ENCODE measurements around the gene PEAK1.

Gene PEAK1

DNA sequence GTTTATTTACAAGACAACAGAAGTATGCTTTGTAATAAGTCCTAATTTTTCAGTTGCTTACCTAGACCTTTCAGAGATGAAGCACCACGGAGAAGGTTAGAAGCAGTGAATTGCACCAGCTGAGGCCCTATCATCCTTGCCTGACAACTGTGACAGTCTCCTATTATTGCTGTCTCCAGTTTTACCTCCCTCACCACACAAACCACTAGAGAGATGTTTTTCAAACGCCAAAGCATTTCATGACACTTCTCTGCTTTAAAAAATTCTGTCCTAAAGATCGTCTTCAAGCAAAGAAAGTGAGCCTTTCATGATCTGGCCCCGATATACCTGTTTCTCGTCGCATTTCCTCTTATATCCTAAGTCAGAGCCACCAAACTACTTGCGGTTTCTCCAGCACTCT, 276.7 kb downstream of the PEAK1 start:
- H3K36me3 Mint-ChIP-seq (ENCODE audit: low read depth): peaks cover 16% of the 10 kb centered on the region

DNA sequence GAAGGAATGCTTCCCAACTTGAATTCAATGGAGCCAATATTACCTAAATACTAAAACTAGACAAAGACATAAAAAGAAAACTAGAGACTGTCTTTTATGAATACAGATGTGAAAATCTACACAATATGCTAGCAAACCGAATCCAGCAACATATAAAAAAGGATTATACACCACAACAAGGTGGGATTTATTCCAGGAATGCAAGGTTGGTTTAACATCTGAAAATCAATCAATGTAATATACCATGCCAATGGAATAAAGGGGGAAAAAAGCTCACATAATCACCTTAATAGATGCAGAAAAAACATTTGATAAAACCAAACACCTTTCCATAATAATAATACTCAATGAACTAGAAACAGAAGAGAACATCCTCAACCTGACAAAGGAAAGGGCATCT, 279.7 kb downstream of the PEAK1 start:
- Mint-ChIP-seq H3K4me3 (no peak overlapping the region), H3K9me3 (peaks cover 37% of the 10 kb centered on the region), H3K4me1 (ENCODE audit: low read depth) (no peaks in the 10 kb centered on the region), H3K27ac (no peak overlapping the region), H3K27me3 (ENCODE audit: low read depth) (no peaks in the 10 kb centered on the region), H3K36me3 (ENCODE audit: low read depth) (peaks cover 26% of the 10 kb centered on the region)

More for the DNA sequence above, 276.7 kb downstream of the PEAK1 start:
- no peaks in the 10 kb centered on the region for H3K27me3 Mint-ChIP-seq (ENCODE audit: low read depth)
- no peak overlapping the region for H3K4me3 Mint-ChIP-seq
- H3K9me3 Mint-ChIP-seq: peaks cover 24% of the 10 kb centered on the region
- no peaks in the 10 kb centered on the region for H3K4me1 Mint-ChIP-seq (ENCODE audit: low read depth)
- no peak overlapping the region for H3K27ac Mint-ChIP-seq

DNA sequence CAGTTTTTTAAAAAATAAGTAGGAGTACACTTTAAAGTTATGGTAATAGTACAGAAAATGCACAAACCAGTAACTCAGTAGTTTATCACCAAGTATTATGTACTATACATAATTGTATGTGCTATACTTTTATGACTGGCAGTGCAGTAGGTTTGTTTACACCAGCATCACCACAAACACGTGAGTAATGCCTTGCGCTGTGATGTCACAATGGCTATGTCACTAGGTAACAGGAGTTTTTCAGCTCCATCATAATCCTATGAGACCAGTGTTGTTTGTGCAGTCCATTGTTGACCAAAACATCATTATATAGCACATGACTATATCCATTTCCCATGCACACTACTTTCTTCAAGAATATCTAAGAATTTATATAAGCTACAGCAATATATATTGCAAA, 280.6 kb downstream of the PEAK1 start:
- Mint-ChIP-seq H3K4me3 (no peak overlapping the region), H3K36me3 (ENCODE audit: low read depth) (peaks cover 26% of the 10 kb centered on the region), H3K27ac (no peak overlapping the region), H3K9me3 (peaks cover 37% of the 10 kb centered on the region), H3K4me1 (ENCODE audit: low read depth) (no peaks in the 10 kb centered on the region), H3K27me3 (ENCODE audit: low read depth) (no peaks in the 10 kb centered on the region)

DNA sequence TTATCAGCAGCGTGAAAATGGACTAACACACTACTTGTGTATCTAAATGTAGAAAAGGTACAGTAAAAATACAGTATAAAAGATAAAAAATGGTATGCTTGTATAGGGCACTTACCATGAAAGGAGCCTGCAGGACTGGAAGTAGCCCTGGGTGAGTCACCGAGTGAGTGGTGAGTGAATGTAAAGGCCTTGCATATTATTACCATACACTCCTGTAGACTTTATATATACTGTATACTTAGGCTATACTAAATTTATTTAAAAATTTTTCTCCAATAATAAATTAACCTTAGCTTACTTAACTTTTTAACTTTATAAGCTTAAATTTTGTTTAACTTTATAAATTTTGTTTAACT, 281.8 kb downstream of the PEAK1 start:
- Mint-ChIP-seq H3K4me1 (ENCODE audit: low read depth) (no peaks in the 10 kb centered on the region), H3K9me3 (peaks cover 37% of the 10 kb centered on the region), H3K27ac (no peak overlapping the region), H3K4me3 (no peak overlapping the region), H3K27me3 (ENCODE audit: low read depth) (no peaks in the 10 kb centered on the region), H3K36me3 (ENCODE audit: low read depth) (peaks cover 25% of the 10 kb centered on the region)

DNA sequence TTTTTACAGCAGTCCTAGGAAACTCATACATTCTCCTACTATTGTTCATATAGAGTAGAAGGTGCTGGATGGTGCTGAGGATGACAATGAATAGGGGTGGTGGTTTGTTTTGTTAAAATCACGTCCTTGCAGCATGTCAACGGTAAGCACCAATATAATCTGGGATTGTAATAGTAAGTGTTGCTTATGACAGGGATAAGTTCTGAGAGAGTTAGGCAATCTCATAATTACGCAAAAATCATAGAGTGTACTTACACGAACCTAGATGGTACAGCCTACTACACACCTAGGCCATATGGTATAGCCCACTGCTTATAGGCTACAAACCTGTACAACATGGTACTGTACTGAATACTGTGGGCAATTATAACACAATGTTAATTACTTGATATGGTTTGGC, 284.7 kb downstream of the PEAK1 start:
- H3K9me3 Mint-ChIP-seq: peaks cover 23% of the 10 kb centered on the region
- H3K27ac Mint-ChIP-seq: no peak overlapping the region
- no peaks in the 10 kb centered on the region for H3K4me1 Mint-ChIP-seq (ENCODE audit: low read depth)
- H3K4me3 Mint-ChIP-seq: no peak overlapping the region
- peaks cover 19% of the 10 kb centered on the region for H3K36me3 Mint-ChIP-seq (ENCODE audit: low read depth)
- H3K27me3 Mint-ChIP-seq (ENCODE audit: low read depth): no peaks in the 10 kb centered on the region

DNA sequence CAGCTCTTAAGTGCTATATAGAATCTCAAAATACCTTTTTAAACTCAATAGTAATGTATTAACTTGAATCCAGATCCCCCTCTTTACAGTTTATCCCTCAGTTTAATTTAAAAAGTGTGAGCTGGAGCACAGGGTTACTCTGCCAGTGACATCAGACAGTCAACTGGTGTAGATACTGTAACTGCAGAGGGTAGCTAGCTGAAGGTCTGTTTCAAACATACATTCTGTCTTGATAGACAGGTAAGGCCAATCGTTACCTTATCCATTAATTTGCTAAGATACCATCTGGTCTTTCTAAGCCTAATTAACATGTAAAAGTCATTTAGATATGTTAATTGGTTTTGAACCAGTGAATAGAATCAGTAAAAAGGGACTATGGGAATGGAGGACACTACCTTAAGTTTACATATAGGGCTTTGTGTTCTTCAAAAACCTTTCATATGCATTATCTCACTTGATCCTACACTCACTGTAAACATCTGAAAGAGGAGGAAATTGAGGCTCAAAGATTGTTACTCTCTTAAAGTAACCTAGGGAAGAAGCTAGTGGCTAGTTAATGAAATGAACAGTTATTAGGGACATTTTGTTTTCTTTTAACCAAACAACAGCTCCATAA, 289.5 kb downstream of the PEAK1 start:
- Mint-ChIP-seq H3K27ac (no peak overlapping the region), H3K9me3 (no peaks in the 10 kb centered on the region), H3K36me3 (ENCODE audit: low read depth) (peaks cover 11% of the 10 kb centered on the region), H3K4me1 (ENCODE audit: low read depth) (no peaks in the 10 kb centered on the region), H3K4me3 (no peak overlapping the region), H3K27me3 (ENCODE audit: low read depth) (no peaks in the 10 kb centered on the region)

DNA sequence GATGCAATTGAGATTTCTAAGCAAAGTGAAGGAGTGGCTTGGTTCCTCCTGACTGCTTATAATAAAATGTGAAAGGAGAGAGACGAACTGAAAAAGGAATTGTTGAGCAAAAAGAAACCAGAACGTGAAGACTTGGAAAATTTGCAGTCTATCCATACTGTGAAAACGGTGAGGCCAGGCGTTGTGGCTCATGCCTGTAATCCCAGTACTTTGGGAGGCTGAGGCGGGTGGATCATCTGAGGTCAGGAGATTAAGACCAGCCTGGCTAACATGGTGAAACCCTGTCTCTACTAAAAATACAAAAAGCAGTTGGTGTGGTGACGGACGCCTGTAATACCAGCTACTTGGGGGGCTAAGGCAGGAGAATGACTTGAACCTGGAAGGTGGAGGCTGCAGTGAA, 292.3 kb downstream of the PEAK1 start:
- no peaks in the 10 kb centered on the region for H3K27me3 Mint-ChIP-seq (ENCODE audit: low read depth)
- H3K36me3 Mint-ChIP-seq (ENCODE audit: low read depth): peaks cover 8% of the 10 kb centered on the region
- H3K9me3 Mint-ChIP-seq: no peaks in the 10 kb centered on the region
- no peak overlapping the region for H3K27ac Mint-ChIP-seq
- no peaks in the 10 kb centered on the region for H3K4me1 Mint-ChIP-seq (ENCODE audit: low read depth)
- H3K4me3 Mint-ChIP-seq: no peak overlapping the region

DNA sequence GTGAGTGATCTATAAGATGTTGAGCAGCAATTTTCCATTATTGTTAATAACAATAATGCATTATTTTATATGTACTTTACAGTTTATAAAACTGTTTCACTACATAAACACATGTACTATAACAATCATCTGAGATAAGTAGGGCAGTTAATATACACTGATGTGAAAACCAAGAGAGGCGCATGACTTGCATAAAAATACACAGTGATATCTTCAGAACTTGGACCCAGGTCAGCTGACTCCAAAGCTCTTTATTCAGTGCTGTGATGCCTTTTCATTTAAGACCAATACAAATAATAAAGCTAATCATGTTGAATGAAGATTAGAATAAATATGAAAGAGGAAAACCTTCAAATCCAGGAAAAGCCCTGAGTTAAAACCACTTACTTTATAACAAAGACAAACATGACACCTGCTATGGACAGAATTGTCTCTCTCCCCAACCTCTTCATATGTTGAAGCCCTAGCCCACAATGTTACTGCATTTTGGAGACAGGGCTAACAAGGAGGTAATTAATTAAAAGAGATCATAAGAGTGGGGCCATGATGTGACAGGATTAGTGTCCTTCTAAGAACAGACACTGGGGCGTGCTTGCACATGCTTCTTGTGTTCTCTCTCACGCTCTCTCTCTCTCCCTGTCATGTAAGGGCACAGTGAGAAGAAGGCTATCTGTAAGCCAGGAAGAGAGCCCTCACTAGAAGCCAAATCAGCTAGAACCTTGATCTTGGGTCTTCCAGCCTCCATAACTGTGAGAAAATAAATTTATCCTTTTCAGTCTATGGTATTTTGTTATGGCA, 293.2 kb downstream of the PEAK1 start:
- Mint-ChIP-seq H3K4me1 (ENCODE audit: low read depth) (no peaks in the 10 kb centered on the region), H3K4me3 (no peak overlapping the region), H3K9me3 (no peaks in the 10 kb centered on the region), H3K36me3 (ENCODE audit: low read depth) (peaks cover 8% of the 10 kb centered on the region), H3K27ac (no peak overlapping the region), H3K27me3 (ENCODE audit: low read depth) (no peaks in the 10 kb centered on the region)

DNA sequence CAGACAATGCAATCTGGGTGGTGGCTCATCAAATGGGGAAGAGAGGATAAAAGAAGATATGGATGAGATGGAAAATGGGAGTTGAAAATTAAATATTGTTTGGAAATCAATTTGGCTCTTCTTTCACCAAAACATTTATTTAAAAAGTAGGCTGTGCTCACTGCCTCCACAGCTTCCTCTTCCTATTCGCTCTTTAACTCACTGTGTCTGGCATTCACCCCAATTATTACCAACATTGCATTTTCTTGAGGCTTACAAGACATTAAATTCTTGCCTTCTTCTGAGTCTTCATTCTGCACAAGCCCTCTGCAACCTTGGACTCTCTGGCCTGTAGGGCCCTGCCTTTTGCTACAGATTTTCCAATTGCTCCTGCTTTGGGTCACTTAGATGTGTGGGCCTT, 296.1 kb downstream of the PEAK1 start:
- Mint-ChIP-seq H3K27ac (no peak overlapping the region), H3K9me3 (no peaks in the 10 kb centered on the region), H3K36me3 (ENCODE audit: low read depth) (peaks cover 8% of the 10 kb centered on the region), H3K4me1 (ENCODE audit: low read depth) (peaks cover 1% of the 10 kb centered on the region), H3K4me3 (no peak overlapping the region), H3K27me3 (ENCODE audit: low read depth) (peaks cover 7% of the 10 kb centered on the region)

DNA sequence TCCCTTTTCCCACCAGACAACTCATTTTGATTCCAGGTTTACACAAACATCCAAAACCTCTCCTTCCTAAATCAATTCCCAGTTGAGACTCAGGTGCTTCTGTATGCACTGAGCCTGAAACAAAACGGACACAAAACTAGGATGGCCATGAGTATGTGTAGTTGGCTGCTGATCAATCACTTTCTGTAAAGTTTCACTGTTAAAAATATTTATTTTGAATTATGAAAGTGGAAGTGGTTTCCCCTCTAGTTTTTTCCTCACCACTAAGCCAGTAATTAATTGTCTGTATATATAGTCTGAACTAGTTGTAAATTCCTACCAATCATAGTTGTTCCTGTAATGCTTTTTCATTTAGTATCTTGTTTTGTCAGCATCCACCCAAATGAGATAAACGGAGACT, 297.3 kb downstream of the PEAK1 start:
- peaks cover 7% of the 10 kb centered on the region for H3K27me3 Mint-ChIP-seq (ENCODE audit: low read depth)
- H3K4me3 Mint-ChIP-seq: no peak overlapping the region
- peaks cover 2% of the 10 kb centered on the region for H3K4me1 Mint-ChIP-seq (ENCODE audit: low read depth)
- H3K27ac Mint-ChIP-seq: no peak overlapping the region
- H3K36me3 Mint-ChIP-seq (ENCODE audit: low read depth): peaks cover 8% of the 10 kb centered on the region
- no peaks in the 10 kb centered on the region for H3K9me3 Mint-ChIP-seq

DNA sequence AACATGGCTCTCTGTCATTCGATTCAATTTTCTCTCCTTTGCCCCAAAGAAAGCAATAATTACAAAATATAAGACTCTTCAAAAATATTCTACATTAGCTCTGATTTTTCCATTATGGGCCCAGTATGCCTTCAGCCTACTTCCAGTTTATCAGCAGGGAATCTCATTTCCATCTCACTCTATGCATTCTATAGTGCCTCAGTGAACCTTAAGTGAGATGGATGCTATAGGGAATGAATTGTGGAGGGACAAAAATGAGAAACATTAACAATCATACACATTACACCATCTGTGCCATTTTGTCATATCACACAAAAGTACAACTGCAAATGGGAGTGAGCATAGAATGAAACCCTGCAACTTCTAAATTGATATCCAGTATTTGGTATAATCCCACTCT, 298.3 kb downstream of the PEAK1 start:
- H3K4me1 Mint-ChIP-seq (ENCODE audit: low read depth): peaks cover 2% of the 10 kb centered on the region
- no peak overlapping the region for H3K27ac Mint-ChIP-seq
- peaks cover 7% of the 10 kb centered on the region for H3K27me3 Mint-ChIP-seq (ENCODE audit: low read depth)
- peaks cover 4% of the 10 kb centered on the region for H3K36me3 Mint-ChIP-seq (ENCODE audit: low read depth)
- no peak overlapping the region for H3K4me3 Mint-ChIP-seq
- H3K9me3 Mint-ChIP-seq: no peaks in the 10 kb centered on the region

DNA sequence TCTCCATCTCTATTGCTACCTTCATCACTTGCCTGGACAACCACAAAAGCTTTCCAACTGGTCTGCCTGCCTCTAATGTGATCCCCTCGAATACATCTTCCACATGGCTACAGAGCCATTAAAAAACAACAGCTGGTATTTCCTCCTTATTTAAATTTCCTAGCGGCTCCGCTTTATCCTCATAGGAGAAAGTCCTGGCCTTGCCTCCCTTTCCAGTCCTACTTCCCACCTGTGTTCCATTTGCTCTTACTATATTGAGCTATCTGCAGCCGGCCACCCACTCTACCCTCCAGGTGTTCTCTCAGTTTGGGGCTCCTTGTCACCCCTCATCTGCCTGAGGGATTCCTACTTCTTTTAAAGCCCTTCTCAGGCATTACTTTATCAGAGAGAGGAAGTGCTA, 299.3 kb downstream of the PEAK1 start:
- H3K36me3 Mint-ChIP-seq (ENCODE audit: low read depth): peaks cover 4% of the 10 kb centered on the region
- no peaks in the 10 kb centered on the region for H3K9me3 Mint-ChIP-seq
- H3K4me3 Mint-ChIP-seq: no peak overlapping the region
- no peak overlapping the region for H3K27ac Mint-ChIP-seq
- peaks cover 2% of the 10 kb centered on the region for H3K4me1 Mint-ChIP-seq (ENCODE audit: low read depth)
- H3K27me3 Mint-ChIP-seq (ENCODE audit: low read depth): peaks cover 7% of the 10 kb centered on the region

DNA sequence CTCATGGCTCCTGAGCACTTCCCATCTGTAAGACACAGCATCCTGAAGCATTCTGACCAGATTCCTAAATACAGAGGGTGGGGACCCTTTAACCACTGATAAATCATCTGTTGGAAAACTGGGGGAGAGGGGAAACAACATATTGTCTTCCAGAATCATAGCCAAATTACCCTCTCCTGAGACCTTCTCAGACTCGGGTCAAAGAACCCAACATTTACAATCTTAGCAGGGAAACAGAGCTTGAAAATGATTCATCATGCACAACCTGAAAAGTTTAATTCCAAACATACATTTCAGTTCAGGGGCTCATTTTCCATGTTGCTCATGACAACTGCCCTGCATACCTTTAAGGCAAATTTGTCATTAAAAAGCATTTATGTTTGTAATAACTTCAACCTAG, 300.5 kb downstream of the PEAK1 start:
- Mint-ChIP-seq H3K4me1 (ENCODE audit: low read depth) (peaks cover 2% of the 10 kb centered on the region), H3K4me3 (no peak overlapping the region)

DNA sequence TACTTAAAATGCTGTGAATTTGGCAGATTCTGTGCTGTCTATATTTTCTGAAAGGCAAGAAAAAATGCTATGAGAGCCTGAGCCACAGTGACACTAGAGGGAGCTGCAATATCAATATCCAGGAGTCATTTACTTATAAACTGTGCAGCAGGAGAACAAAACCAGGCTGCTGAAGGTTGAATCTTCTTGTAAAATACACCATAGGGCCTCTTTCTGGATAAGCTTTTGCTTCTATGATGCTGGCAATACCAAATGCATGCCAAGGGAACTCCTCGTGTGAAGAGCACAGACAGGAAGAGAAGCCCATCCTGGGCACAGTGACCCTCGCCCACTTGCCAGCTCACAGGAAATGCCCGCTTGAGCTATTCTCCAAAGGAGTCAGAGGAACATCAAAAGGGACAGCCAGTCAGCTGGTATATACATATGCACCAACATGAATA, 301.0 kb downstream of the PEAK1 start:
- Mint-ChIP-seq H3K36me3 (ENCODE audit: low read depth) (peaks cover under 1% of the 10 kb centered on the region), H3K9me3 (no peaks in the 10 kb centered on the region), H3K27ac (no peak overlapping the region), H3K27me3 (ENCODE audit: low read depth) (peaks cover 7% of the 10 kb centered on the region), H3K4me1 (ENCODE audit: low read depth) (peaks cover 2% of the 10 kb centered on the region), H3K4me3 (no peak overlapping the region)

More for the DNA sequence above, 300.5 kb downstream of the PEAK1 start:
- Mint-ChIP-seq H3K27me3 (ENCODE audit: low read depth) (peaks cover 7% of the 10 kb centered on the region), H3K27ac (no peak overlapping the region), H3K36me3 (ENCODE audit: low read depth) (no peaks in the 10 kb centered on the region), H3K9me3 (no peaks in the 10 kb centered on the region)

DNA sequence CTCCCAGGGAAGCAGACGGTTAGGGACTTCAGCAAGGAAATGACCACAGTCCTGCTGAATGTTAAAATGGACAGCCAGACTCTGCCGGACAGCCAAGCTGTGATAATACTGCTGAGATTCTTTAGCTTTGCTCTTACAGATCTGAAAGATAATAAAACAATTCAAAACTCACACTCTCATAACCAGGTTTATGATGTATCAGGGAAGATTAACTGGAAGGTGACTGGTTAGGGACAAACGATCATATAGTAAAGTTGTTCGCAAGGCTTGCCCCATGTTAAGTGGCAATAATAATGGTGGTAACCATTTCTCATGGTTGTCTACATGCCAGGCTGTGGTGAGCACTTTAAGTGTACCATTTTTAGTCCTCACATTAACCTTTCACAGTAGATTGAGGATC, 304.7 kb downstream of the PEAK1 start:
- no peaks in the 10 kb centered on the region for H3K9me3 Mint-ChIP-seq
- H3K27me3 Mint-ChIP-seq (ENCODE audit: low read depth): peaks cover 2% of the 10 kb centered on the region
- peaks cover 2% of the 10 kb centered on the region for H3K4me1 Mint-ChIP-seq (ENCODE audit: low read depth)
- no peak overlapping the region for H3K27ac Mint-ChIP-seq
- no peak overlapping the region for H3K4me3 Mint-ChIP-seq
- peaks cover 5% of the 10 kb centered on the region for H3K36me3 Mint-ChIP-seq (ENCODE audit: low read depth)
